ENCODE measurements around the gene AKAP8L. TPM values are rescaled to one million over a fixed set of nuclear protein-coding genes. Genes with fewer than 3 reads are reported as not detected.

Gene AKAP8L
- total and polyA plus RNA-seq, 8 donors = 32.7 to 239 (median 52.6) TPM

DNA sequence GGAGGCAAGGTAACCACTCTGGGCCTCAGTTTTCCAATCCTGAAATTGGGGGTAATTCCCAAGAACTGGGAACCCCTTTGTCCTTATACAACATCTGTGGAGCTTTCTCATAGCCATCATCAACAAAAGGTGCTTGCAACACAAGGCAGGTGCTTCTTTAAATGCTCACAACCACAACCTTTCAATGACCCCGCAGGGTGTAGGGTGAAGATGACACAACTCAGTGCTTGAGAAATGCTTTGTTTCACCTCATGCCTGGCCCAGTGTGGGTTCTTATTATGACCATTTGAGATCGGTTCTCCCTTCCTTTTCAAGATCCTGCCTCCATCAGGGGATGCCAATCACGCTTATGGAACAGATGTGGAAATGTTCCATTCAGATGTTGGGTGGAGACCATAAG is 22.5 kb upstream of the AKAP8L start:
- H3K27me3 ChIP-seq = no peaks in the 10 kb centered on the region
- no peak overlapping the region for H3K4me3 ChIP-seq
- no peak overlapping the region for H3K27ac ChIP-seq
- FAIRE-seq (no peak), DNase-seq (no peak), ATAC-seq (no peak)
- TF ChIP-seq, protein P1, sequence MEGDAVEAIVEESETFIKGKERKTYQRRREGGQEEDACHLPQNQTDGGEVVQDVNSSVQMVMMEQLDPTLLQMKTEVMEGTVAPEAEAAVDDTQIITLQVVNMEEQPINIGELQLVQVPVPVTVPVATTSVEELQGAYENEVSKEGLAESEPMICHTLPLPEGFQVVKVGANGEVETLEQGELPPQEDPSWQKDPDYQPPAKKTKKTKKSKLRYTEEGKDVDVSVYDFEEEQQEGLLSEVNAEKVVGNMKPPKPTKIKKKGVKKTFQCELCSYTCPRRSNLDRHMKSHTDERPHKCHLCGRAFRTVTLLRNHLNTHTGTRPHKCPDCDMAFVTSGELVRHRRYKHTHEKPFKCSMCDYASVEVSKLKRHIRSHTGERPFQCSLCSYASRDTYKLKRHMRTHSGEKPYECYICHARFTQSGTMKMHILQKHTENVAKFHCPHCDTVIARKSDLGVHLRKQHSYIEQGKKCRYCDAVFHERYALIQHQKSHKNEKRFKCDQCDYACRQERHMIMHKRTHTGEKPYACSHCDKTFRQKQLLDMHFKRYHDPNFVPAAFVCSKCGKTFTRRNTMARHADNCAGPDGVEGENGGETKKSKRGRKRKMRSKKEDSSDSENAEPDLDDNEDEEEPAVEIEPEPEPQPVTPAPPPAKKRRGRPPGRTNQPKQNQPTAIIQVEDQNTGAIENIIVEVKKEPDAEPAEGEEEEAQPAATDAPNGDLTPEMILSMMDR (IDR thresholded peaks at IDR 0.05) = no peak
- no peaks in the 10 kb centered on the region for H3K4me1 ChIP-seq
- intact Hi-C loops (cut with DNase I) = no loop called here
- no peaks in the 10 kb centered on the region for H3K9me3 ChIP-seq
- 82 to 97% methylated on average over 3 of the region's 3 CpGs for WGBS, 2 donors
- H3K36me3 ChIP-seq = no peaks in the 10 kb centered on the region

DNA sequence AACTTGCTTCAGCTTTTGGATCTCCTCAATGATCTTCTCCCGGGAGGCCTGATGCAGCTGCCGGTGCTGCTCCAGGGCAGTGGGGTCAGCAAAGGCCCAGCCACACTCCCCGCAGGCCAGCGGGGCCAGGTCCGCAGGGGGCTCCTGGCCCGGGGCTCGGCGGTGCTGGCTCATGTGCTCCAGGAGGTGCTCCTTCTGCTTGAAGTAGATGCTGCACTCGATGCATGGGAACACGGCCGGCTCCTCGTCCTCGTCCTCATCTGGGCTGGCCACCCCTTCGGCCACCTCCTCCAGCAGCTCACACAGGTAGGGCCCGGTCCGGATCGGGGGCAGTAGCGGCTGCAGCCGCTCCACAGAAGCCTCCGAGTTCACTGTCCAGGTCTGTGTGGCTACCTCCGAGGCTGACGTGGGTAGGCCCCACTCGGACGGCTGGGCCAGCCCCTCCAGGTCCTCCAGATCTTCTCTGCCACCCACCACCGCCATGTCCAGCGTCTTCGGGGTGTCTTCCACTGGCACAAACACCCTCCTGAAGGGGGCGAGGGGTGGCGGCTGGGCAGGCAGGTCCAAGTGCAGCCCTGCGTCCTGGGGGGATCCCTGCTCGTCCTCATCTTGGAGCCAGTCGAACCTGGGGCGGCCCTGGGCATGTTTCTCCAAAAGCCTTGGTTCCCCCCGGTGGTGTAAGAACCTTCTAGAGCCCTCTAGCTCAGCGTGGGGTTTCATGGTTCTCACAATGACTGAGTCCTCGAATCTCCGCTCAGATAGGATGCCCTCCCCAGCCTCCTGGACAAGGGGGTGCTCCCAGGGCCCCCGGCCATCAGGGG is 21.2 kb upstream of the AKAP8L start:
- DNase-seq = no peak
- Histone ChIP-seq H3K9me3 (no peaks in the 10 kb centered on the region), H3K4me1 (no peaks in the 10 kb centered on the region), H3K27me3 (no peaks in the 10 kb centered on the region), H3K27ac (no peak overlapping the region), H3K4me3 (no peak overlapping the region), H3K36me3 (no peaks in the 10 kb centered on the region)
- no peak for ATAC-seq
- FAIRE-seq = no peak
- intact Hi-C loops (cut with DNase I) = no loop called here
- TF ChIP-seq, protein P1 (IDR thresholded peaks at IDR 0.05) = no peak
- WGBS, 2 donors = 89 to 93% methylated on average over 37 to 38 of the region's 38 CpGs

DNA sequence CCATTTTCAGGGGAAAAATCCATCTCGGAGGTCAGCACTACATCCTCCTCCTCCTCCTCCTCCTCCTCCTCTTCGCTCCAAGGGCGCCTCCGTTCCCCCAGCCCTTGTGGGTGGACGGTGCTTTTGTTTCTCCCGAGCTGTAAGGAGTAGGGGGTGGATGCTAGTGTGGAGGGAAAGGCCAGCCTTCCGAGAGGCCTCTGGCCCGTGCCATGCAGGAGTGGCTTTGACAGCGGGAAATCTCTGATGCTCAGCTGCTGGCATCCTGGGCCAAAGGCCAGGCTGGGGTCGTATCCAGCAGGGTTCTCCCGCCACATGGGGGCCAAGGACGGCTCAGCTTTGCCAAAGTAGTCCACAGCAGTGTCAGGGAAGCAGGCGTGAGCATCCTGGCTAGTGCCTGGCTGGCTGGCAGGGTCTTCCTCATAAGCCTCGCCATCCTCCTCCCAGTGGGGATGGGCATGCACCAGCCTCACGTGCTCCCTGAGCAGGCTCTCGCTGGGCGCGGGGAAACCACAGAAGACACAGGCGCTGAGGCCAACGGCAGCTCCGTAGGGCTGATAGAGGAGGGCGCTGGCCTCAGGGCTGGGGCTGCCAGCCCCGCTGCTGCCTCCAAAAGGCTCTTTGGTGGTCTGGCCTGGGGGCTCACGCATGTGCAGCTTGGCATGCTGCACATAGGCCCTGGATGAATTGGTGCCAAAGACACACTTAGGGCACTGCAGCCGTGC is 20.5 kb upstream of the AKAP8L start:
- ATAC-seq (no peak), FAIRE-seq (no peak), DNase-seq (no peak)
- Histone ChIP-seq H3K4me1 (no peaks in the 10 kb centered on the region), H3K27me3 (no peaks in the 10 kb centered on the region), H3K9me3 (no peaks in the 10 kb centered on the region), H3K36me3 (no peaks in the 10 kb centered on the region), H3K4me3 (no peak overlapping the region), H3K27ac (no peak overlapping the region)
- 86 to 88% methylated on average over 25 of the region's 25 CpGs for WGBS, 2 donors
- TF ChIP-seq, protein P1 (IDR thresholded peaks at IDR 0.05) = no peak
- intact Hi-C loops (cut with DNase I) = no loop called here

DNA sequence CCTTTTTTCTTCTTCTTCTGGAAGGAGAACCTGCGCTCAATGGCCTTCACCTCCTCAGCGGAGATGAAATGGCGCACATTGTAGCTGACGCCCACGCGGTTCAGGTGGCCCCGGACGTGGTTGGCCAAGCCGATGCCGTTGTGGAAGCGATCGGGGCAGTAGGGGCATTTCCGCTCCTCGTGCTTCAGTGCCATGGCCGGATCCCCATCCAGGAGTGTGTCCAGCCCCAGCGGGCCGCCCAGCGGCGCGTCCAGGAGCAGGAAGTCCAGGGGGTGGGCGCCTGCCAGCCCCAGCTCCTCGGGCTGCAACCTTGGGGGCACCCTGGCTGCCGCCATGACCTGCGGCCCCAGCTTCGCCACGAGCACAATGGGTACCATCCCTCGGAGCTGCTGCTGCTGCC is 19.8 kb upstream of the AKAP8L start:
- ATAC-seq (no peak), FAIRE-seq (no peak), DNase-seq (no peak)
- Histone ChIP-seq H3K36me3 (no peaks in the 10 kb centered on the region), H3K27ac (no peak overlapping the region), H3K27me3 (no peaks in the 10 kb centered on the region), H3K4me1 (peaks cover 0 to under 1% (median 0%) of the 10 kb centered on the region in 3 donors), H3K4me3 (no peak overlapping the region), H3K9me3 (no peaks in the 10 kb centered on the region)
- WGBS, 2 donors = 92 to 94% methylated on average over 27 of the region's 27 CpGs
- TF ChIP-seq, protein P1 (IDR thresholded peaks at IDR 0.05) = no peak
- intact Hi-C loops (cut with DNase I) = no loop called here

DNA sequence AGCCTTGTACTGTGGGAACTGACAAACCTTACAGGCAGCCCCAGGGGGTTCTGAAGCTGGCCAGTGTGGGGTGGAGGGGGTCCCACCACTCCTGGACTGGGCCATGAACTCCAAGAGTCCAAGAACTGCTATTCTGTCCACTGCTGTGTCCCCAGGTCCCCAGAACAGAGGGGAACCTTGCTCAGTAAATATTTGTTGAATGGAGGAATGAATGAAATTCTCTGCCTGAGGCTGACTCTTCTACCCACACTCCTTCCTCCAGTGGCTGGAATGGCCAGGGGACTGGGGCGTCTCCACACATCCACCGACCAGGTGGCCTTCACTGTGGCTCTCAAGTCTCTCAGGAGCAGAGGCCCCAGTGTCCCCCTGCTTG is 19.3 kb upstream of the AKAP8L start:
- no peak for DNase-seq
- WGBS, 2 donors = 70 to 74% methylated on average over 2 of the region's 2 CpGs
- no peak for ATAC-seq
- H3K4me3 ChIP-seq = no peak overlapping the region
- no peaks in the 10 kb centered on the region for H3K9me3 ChIP-seq
- peak overlapping the region in 1 of 4 donors; percentile 18 for H3K27ac ChIP-seq
- H3K36me3 ChIP-seq = no peaks in the 10 kb centered on the region
- no peaks in the 10 kb centered on the region for H3K27me3 ChIP-seq
- FAIRE-seq = no peak
- TF ChIP-seq, protein P1 (IDR thresholded peaks at IDR 0.05) = no peak
- H3K4me1 ChIP-seq = peaks cover 0 to 4% (median 0%) of the 10 kb centered on the region in 3 donors
- intact Hi-C loops (cut with DNase I) = no loop called here
